Adrenal gland (tissue), 5 donors: ENCODE results near the gene HEY2.

Experiments
- CTCF ChIP-seq, 6 experiments: fragments of 450-650 bp in 4 of 6; fragments of 200-600 bp in 2 of 6; sonication (generic) in 1 of 6; IDR thresholded peaks; 1 replicate in 5 of 6; 2 replicates in 1 of 6; pipeline versions ENCODE4 v1.5.1 to v1.8.0; 2016 to 2021; ENCODE audit warnings: antibody characterized with exemption in 6 of 6, mild to moderate bottlenecking in 2 of 6, moderate library complexity in 1 of 6
- POLR2A ChIP-seq, 2 donors: fragments of 450-650 bp; IDR thresholded peaks; one replicate each; pipeline ENCODE4 v1.6.1; 2017; ENCODE audit warnings: antibody characterized with exemption in 2 of 2, mild to moderate bottlenecking in 2 of 2, moderate library complexity in 1 of 2
- donor health status: DM: no; HTN: no; CAD: no.

GRCh38 chr6:125738276-125738675 lies 11.2 kb upstream of the HEY2 start:
- TF ChIP-seq POLR2A (IDR thresholded peaks at IDR 0.05): no peak
- TF ChIP-seq CTCF (IDR thresholded peaks at IDR 0.05): no peak
